ENCODE data around the gene WDR81. TPM values are rescaled to one million over a fixed set of nuclear protein-coding genes. Genes with fewer than 3 reads are reported as not detected.

WDR81 gene
- polyA plus RNA-seq, 2 of the 4 experiments (the other 2 are of a cell fraction): 4.9 to 26.8 TPM

DNA sequence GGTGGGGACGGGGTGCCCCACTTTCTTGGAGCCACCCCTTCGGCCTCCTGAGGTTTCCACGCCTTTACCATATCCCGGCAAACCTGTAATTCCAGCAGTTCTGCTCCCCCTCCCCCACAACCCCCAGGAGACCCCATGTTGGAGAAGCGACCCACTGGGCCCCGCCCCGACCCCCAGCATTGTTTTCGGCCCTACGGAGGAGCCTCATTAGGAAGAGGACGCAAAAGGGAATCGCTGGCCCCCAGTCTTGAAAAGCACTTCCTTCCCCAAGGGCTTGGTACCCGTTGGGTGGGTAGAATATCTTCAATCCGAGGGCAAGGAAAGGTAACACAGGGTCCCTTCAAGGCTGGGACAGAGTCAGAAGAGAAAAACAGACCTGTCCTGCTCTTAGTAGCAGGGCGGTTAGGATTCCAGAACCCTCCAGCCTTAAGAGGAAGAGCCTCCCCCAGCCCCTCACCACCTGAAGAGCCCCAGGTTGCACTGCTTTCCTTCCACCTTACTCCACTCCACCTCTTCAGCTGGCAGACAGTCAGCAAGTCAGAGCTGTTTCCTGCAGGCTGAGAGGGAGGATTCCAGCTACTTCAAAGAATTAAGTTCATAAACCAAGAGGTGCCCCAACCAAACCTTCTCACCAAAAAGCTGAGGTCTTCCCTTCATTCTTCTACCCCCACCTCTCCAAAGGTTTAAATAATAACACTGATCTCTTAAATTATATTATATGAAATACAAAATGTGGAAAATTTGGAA, 13.5 kb upstream of the WDR81 start (continued):
- TF ChIP-seq SREBF2 (IDR thresholded peaks at IDR 0.05) (no peak), FOSL2 (IDR thresholded peaks at IDR 0.05) (no peak), FOSL2 (CRISPR knock-in tag; IDR thresholded peaks at IDR 0.05) (peak; percentile 28; the same call in 1 of the 2 replicates), PHF8 (IDR thresholded peaks at IDR 0.05; ENCODE audit: borderline replicate concordance, low read depth) (0 out of 2 replicates have a peak, but pooled peaks have one; percentile 14)

GRCh38 chr17:1711804-1712203, 12.7 kb upstream of the WDR81 start:
- ATAC-seq: no peak
- WGBS (ENCODE audit: missing lambda C conversion rate): 85% methylated on average over 4 of the region's 4 CpGs
- peak; percentile 89; the same call in 1 of the 2 replicates for TF ChIP-seq POLR2AphosphoS2 (conservative IDR thresholded peaks at IDR 0.05; ENCODE audit: low read length)
- TF ChIP-seq HOXA7 (CRISPR knock-in tag; IDR thresholded peaks at IDR 0.05): peak; percentile 84; the same call in 1 of the 2 replicates
- TF ChIP-seq FOSB (CRISPR knock-in tag; IDR thresholded peaks at IDR 0.05): peak; percentile 5; the same call in 1 of the 2 replicates
- peak; percentile 43; the same call in 1 of the 2 replicates for TF ChIP-seq USF2 (IDR thresholded peaks at IDR 0.05)
- no peak for TF ChIP-seq KDM5A (IDR thresholded peaks at IDR 0.05)
- no peak for TF ChIP-seq ZC3H11A (IDR thresholded peaks at IDR 0.05)
- peak; percentile 27; the same call in 1 of the 2 replicates for TF ChIP-seq HMGXB4 (CRISPR knock-in tag; IDR thresholded peaks at IDR 0.05; ENCODE audit: borderline replicate concordance)
- CTCF ChIA-PET: interaction anchor here (1.1 to 23.8 kb wide), 6 partner anchors 10 to 62 kb away, joined by 3 to 591 read pairs (median 15); partner anchors contain the start of genes RILP and SERPINF1
- H3K4me1 ChIP-seq: peaks cover 44% of the 10 kb centered on the region
- H3K27ac ChIP-seq: no peak overlapping the region
- H3K9me3 ChIP-seq: no peaks in the 10 kb centered on the region
- no peak for FAIRE-seq
- no peak overlapping the region for H3K4me2 ChIP-seq
- POLR2A ChIA-PET: no interaction called here
- no peak overlapping the region for H3K4me3 ChIP-seq
- no peak for DNase-seq (ENCODE audit: low read depth in 1 of 2, low spot score in 1 of 2)

DNA sequence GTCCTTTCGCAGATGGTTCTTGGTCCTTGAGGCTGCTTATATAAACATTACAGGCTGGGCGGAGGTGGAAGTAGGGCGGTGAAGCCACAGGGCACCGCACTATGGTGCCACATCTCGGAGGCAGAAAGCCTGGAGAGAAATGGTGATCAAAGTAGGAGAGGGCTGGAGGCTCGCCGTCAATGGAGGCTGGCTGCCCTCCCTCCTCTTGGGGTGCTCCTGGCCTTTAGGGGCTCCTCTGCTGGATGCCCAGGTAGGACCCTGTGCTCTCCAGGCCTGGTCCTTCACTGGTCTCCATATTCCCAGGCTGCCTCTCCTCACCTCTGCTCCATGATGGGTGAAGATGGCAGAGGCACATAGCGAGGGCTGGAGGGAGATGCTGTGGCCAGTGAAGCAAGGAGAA, 12.2 kb upstream of the WDR81 start:
- POLR2A ChIA-PET: interaction anchor here (1.7 kb wide), 1 partner anchor 64 kb away, joined by 7 read pairs; no protein-coding TSS in a partner anchor
- FAIRE-seq (no peak), ATAC-seq (no peak), DNase-seq (ENCODE audit: low read depth in 1 of 2, low spot score in 1 of 2) (no peak)
- no peak overlapping the region for H3K4me3 ChIP-seq
- CTCF ChIA-PET: interaction anchor here (0.5 to 23.8 kb wide), 11 partner anchors 9 to 198 kb away, joined by 3 to 591 read pairs (median 11); partner anchors contain the start of genes RILP and SERPINF1
- 96% methylated on average over 8 of the region's 8 CpGs for WGBS (ENCODE audit: missing lambda C conversion rate)
- peak overlapping the region; percentile 99; the same call in 1 of the 3 replicates for H3K4me2 ChIP-seq
- no peaks in the 10 kb centered on the region for H3K9me3 ChIP-seq
- H3K27ac ChIP-seq: no peak overlapping the region
- TF ChIP-seq HOXB5 (CRISPR knock-in tag; IDR thresholded peaks at IDR 0.05) (no peak), POLR2AphosphoS2 (conservative IDR thresholded peaks at IDR 0.05; ENCODE audit: low read length) (no peak), USF2 (IDR thresholded peaks at IDR 0.05) (no peak), JUN (IDR thresholded peaks at IDR 0.05) (no peak), FOSL2 (IDR thresholded peaks at IDR 0.05) (no peak), FOSL2 (CRISPR knock-in tag; IDR thresholded peaks at IDR 0.05) (no peak), TP53 (CRISPR knock-in tag; IDR thresholded peaks at IDR 0.05) (no peak), PBX3 (IDR thresholded peaks at IDR 0.05) (no peak), CHD2 (IDR thresholded peaks at IDR 0.05; ENCODE audit: low read length, partially characterized antibody) (no peak), FOXS1 (CRISPR knock-in tag; IDR thresholded peaks at IDR 0.05) (no peak)
- TF ChIP-seq, protein P1, sequence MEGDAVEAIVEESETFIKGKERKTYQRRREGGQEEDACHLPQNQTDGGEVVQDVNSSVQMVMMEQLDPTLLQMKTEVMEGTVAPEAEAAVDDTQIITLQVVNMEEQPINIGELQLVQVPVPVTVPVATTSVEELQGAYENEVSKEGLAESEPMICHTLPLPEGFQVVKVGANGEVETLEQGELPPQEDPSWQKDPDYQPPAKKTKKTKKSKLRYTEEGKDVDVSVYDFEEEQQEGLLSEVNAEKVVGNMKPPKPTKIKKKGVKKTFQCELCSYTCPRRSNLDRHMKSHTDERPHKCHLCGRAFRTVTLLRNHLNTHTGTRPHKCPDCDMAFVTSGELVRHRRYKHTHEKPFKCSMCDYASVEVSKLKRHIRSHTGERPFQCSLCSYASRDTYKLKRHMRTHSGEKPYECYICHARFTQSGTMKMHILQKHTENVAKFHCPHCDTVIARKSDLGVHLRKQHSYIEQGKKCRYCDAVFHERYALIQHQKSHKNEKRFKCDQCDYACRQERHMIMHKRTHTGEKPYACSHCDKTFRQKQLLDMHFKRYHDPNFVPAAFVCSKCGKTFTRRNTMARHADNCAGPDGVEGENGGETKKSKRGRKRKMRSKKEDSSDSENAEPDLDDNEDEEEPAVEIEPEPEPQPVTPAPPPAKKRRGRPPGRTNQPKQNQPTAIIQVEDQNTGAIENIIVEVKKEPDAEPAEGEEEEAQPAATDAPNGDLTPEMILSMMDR (IDR thresholded peaks at IDR 0.05): no peak
- peaks cover 44% of the 10 kb centered on the region for H3K4me1 ChIP-seq

Measured in A549 (cell line).